GM19099 (cell line): ENCODE measurements around the gene PGM5.

Experiments used
- POLR2A ChIP-seq: IDR thresholded peaks from 3 replicates; pipeline ENCODE4 v1.6.1; 2011; ENCODE audit warnings: low read depth; ENCODE audit not compliant: insufficient read length; ENCODE audit errors: extremely low read depth

The PGM5 gene

GRCh38 chr9:68523367-68523936 is 167.0 kb downstream of the PGM5 start:
- TF ChIP-seq POLR2A: no peak

DNA sequence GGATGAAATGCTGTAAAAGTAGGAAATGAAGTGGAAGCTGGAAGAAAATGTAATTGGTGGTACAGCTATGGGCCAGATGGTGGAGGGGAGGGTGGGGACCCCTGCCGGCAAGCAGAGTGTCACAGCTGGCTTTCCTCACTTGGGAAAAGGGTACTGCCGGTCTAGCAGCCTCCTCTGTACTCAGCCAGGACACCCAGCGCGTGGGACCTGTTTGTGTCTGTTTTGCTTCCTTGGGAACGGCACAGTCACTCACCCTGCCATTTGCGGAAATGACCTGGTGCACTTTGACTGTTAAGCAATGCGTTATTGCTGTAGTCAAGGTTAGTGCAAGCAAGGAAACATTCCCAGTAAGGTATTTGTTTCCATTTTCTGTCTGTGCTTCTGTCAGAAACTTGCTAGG is 174.2 kb downstream of the PGM5 start:
- TF ChIP-seq POLR2A: no peak

- no peak for TF ChIP-seq POLR2A
Measured at GRCh38 chr9:68532131-68532530, 175.7 kb downstream of the PGM5 start.

DNA sequence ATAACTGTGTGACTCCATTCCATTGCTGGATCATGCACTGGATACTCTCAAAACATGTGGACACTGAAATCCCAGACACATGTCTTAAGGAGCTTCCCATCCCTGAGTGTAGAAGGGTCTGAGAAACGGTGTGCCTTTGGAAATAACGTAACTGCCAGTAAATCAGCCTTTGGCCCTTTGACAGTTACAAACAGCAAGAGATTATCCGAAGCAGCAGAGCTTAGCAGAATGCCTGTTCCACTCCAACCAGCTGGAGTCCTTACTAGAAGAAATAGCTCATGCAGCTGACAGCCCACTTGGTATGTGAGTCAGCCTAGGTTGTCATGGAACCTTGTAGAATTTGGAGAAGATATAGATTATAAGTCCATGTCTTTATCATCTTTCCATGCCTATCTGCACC is 177.3 kb downstream of the PGM5 start:
- TF ChIP-seq POLR2A: no peak

GRCh38 chr9:68536876-68537615 is 180.6 kb downstream of the PGM5 start:
- TF ChIP-seq POLR2A: no peak

DNA sequence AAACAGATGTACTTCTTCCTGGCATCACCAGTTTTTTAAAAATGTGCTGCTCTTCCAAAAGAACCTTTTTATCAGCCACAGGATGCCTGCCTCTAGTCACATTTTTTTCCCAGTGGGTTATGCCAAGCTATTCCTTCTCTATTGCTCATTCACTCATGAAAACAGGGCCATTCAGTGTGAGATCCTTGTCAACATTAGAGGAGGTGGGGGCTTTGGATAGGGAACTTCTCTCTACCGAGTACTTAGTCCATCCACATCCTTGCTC is 181.1 kb downstream of the PGM5 start:
- TF ChIP-seq POLR2A: no peak

GRCh38 chr9:68538200-68538599 is 181.8 kb downstream of the PGM5 start:
- no peak for TF ChIP-seq POLR2A

DNA sequence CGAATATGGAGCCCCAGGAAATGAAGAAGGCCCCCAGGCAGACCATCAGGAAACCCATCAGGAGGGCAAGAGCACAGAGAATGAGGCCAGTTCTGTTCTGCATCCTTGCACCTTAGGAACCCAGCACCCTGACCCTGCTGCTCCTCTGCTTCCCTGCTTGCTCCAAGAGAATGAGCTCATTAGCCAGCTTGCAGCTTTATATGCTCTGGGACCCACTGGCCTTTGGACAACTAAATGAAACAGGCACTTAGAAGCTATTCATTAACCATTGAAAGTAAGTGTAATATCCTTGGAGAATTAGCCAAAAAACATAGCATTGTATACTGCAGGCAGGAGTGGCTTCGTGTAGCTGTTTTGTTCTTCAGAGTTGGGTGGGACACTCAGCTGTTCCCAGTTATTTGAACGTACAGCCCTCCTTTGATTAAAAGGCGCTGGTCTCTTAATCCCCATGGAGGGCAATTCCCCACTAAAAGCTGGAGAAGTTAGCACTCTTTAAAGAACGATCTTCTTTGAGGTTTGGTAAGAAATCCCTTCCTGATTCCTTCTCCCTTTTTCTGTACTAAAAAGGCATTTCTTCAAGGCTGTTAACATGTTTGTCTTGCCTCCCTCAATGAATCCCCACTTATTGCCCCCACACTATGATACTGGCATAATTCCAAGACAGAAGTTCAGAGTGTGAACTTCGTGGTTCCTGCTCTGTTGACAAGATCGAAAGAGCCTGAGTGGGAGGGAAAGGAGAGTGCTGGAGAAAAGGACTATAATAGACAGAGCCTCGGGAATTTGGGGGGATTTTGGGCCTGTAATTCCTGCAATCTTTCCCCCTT is 184.5 kb downstream of the PGM5 start, which contains the start of gene TMEM252:
TMEM252 (minus strand) TSS at position 172 of the 824 bp plus-strand sequence; CDS start at position 103, 69 bp downstream.
- no peak for TF ChIP-seq POLR2A

GRCh38 chr9:68541568-68541967 is 185.2 kb downstream of the PGM5 start:
- TF ChIP-seq POLR2A: no peak

DNA sequence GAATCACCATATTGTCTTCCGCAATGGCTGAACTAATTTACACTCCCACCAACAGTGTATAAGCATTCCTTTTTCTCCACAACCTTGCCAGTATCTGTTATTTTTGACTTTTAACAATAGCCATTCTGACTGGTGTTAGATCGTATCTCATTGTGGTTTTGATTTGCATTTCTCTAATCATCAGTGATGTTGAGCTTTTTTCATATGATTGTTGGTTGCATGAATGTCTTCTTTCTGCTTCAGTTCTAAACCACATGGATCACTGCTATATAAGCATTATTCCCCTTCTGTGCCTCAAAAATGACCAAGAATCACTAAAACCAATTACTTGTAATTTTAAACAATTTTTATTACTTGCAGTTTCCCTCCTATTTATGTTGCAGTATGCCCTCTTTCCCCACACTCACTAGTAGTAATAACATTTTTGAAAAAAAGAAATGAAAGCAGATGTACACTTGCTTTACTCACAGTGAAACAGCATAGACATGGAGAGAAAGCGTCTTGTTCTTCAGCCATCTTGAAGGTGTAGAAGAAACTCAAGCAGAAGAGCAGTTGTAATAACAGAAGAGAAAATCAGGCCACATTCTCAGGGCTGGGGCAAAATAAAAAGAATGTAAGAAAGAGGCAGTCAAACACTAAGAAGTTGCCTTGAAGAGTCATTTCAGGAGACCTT is 188.8 kb downstream of the PGM5 start:
- TF ChIP-seq POLR2A: no peak

DNA sequence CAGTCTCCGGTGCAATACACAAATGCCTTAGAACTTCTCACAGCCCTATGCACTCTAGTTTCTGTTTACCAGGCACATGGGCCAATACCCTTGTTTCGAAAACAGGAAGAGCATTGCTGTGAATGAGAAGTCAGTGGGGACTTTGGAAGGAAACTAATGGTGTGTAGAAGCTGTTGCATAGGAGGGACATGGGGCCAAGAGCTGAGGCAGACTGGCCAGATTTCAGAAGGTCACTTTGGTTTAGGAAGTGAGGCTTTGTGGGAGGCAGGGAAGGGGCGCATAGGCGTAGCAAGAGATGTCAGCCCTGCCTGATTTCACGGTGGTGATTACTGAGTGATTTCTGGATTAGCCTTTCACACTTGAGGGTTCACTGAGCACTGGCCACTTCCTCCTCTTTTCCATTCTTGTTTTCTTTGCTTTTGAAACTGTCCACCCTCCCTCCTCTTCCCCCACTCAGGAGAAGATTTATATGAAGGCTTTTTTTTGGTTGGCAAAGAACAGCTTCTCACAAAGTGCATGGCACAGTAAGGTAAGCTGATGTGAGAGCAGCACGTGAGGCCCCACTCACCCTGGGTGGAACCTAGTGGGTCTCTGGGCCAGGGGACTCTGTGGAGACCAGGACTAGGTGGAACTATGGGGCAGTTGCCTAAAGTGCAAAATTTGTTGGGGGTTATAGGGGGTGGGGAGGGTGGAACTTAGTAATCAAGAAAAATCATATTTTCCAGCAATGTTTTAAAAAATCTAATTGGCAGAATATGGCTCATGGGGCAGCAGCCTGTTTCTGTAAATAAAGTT is 190.4 kb downstream of the PGM5 start:
- no peak for TF ChIP-seq POLR2A

DNA sequence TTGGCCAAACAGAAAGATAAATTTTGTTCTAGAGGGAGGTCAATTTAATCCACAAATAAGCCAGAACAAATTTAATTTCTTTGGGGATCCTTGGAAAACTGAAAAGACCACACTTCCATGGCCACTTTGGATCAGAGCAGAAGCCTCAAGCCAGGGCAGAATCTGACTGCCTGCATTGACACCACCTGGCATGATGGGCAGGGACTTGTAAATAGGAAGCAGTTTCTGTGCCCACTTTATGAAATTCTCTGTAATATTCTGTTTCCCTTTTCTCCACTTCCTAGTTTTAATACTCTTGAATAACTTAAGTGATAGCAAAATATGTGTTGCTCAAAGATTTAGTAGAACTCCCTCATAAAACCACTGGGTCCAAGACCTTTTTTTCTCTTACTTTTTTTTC is 191.0 kb downstream of the PGM5 start:
- no peak for TF ChIP-seq POLR2A

GRCh38 chr9:68548241-68548640 is 191.8 kb downstream of the PGM5 start:
- TF ChIP-seq POLR2A: no peak

GRCh38 chr9:68551191-68551590 is 194.8 kb downstream of the PGM5 start:
- no peak for TF ChIP-seq POLR2A

DNA sequence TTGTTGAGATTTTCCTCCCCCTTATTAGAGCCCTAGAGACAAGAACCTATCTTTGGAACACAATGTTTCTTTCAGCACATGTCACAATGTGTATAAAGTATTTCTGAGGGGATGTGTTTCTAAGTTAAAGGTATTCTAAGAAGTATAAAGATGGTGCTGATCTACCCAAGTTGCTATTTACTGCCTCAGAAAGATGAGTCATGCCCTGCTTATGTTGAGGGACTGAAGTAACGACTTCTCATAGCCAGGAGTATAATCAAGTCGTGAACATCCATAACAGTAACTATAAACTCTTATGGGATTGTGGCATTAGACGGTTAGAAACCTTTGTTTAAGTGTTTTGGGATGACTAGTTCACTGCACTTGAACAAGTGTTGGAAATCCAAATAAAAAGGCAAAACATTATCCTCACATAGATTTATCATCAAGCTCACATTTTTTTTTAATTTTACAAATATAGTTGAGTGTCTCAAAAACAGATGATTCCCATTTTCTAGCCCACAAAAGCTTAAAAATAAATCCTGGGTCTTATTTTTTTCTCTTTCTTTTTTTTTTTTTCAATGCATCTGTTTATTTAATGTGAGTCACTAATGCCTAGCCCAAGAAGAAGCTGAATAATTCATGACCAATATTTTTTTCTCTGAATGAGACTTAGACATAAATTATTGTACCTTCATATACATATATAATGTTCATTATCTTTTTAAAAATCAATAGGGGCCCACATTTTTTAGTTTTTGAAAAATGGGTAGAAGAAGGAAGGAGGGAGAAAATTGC is 196.5 kb downstream of the PGM5 start:
- no peak for TF ChIP-seq POLR2A
